Stimulated activated CD8-positive, alpha-beta memory T cell treated with anti-CD3 and anti-CD28 coated beads, Interleukin-7, amount 100 ng/mL, for 1 hour (primary cell): ENCODE results near the gene BBX.

Experiments
- DNase-seq, 2 donors: peaks; one replicate each; pipeline ENCODE4 v3.0.0-alpha.2; 2020; ENCODE audit warnings: low read depth in 2 of 2

BBX gene

GRCh38 chr3:107522510-107523288 is at the start of gene BBX:
BBX (plus strand) TSS chr3:107522962; CDS start chr3:107710461, 187,499 bp downstream.
- DNase-seq: peak; percentile 83 to 93

GRCh38 chr3:107476462-107476861 is 46.3 kb upstream of the BBX start:
- DNase-seq: no peak

GRCh38 chr3:107487490-107487889 is 35.3 kb upstream of the BBX start:
- no peak for DNase-seq

GRCh38 chr3:107488942-107489341 is 33.8 kb upstream of the BBX start:
- DNase-seq: no peak

GRCh38 chr3:107493134-107493533 is 29.6 kb upstream of the BBX start:
- DNase-seq: no peak

- no peak for DNase-seq
Measured at GRCh38 chr3:107496855-107497254, 25.9 kb upstream of the BBX start.

GRCh38 chr3:107498646-107499045 is 24.1 kb upstream of the BBX start:
- no peak for DNase-seq

- no peak for DNase-seq
Measured at GRCh38 chr3:107506458-107506857, 16.3 kb upstream of the BBX start.

- no peak for DNase-seq
Measured at GRCh38 chr3:107508331-107508730, 14.4 kb upstream of the BBX start.

- no peak for DNase-seq
Measured at GRCh38 chr3:107512108-107512507, 10.7 kb upstream of the BBX start.

GRCh38 chr3:107514453-107514852 is 8.3 kb upstream of the BBX start:
- no peak for DNase-seq

GRCh38 chr3:107516475-107516874 is 6.3 kb upstream of the BBX start:
- DNase-seq: no peak

- no peak for DNase-seq
Measured at GRCh38 chr3:107520535-107520934, 2.2 kb upstream of the BBX start.

- no peak for DNase-seq
Measured at GRCh38 chr3:107521469-107522059, 1.2 kb upstream of the BBX start.

- no peak for DNase-seq
Measured at GRCh38 chr3:107523289-107523538, 452 bp downstream of the BBX start.

GRCh38 chr3:107523539-107524325 is 970 bp downstream of the BBX start:
- no peak for DNase-seq

- no peak for DNase-seq
Measured at GRCh38 chr3:107524326-107524840, 1.6 kb downstream of the BBX start.

- DNase-seq: no peak
Measured at GRCh38 chr3:107524841-107525643, 2.3 kb downstream of the BBX start.

- no peak for DNase-seq
Measured at GRCh38 chr3:107525644-107526305, 3.0 kb downstream of the BBX start.

- no peak for DNase-seq
Measured at GRCh38 chr3:107531917-107532469, 9.2 kb downstream of the BBX start.

- no peak for DNase-seq
Measured at GRCh38 chr3:107540857-107541256, 18.1 kb downstream of the BBX start.
